GM21576 (cell line): ENCODE measurements around the gene RBM5.
A peak's percentile ranks its signal among the peaks of the same experiment; 100 is the strongest.
"Not testable (repeated sequence)": the region's sequence is repeated elsewhere in the genome, so short reads cannot be mapped to it uniquely, and the experiment has no call there.

Source experiments
- ATAC-seq: cut with Tn5 transposase; IDR thresholded peaks from one replicate; pipeline ENCODE4 v1.9.1; 2021; ENCODE audit warnings: mild to moderate bottlenecking, moderate library complexity; ENCODE audit not compliant: unreplicated experiment

RBM5 gene

GRCh38 chr3:50088725-50089608, at the start of gene RBM5:
Gene RBM5, plus strand, starts transcription at chr3:50088919. Its CDS starts 1,516 bp downstream, at chr3:50090435.
- peak; percentile 98 for ATAC-seq

DNA sequence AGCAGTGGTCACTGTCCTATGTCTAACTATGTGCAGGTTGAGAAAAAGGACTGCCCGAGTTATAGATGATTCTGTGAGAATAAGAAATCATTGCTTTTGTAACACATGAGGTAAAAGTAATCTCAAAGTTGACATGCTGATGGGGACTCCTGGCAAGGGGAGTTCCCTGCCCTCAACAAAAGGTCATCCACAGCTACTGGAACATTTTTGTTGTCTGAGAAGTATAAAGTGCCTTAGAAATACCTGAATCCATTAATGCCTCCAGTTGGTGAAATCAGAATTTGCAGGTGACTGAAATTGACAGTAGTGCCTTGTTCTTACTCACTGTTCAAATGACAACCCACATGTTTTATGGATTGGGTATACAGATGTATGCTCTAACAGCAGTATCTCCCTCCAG, 43.7 kb upstream of the RBM5 start:
- ATAC-seq = no peak

- no peak for ATAC-seq
These were observed 41.3 kb upstream of the RBM5 start for GRCh38 chr3:50047426-50047825.

DNA sequence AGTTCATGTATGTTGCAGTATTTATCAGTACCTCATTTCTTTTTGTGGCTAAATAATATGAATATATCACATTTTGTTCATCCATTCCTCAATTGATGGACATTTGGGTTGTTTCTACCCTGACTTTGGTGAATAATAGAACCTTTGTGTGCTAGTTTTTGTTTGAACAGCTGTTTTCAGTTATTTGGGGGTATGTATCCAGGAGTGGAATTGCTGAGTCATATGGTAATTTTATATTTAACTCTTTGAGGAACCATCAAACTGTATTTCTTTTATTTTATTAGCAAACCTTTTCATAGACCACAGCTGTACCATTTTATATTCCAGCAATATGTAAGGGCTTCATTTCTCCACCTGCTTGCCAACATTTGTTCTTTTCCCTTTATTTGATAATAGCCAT, 38.4 kb upstream of the RBM5 start:
- no peak for ATAC-seq

DNA sequence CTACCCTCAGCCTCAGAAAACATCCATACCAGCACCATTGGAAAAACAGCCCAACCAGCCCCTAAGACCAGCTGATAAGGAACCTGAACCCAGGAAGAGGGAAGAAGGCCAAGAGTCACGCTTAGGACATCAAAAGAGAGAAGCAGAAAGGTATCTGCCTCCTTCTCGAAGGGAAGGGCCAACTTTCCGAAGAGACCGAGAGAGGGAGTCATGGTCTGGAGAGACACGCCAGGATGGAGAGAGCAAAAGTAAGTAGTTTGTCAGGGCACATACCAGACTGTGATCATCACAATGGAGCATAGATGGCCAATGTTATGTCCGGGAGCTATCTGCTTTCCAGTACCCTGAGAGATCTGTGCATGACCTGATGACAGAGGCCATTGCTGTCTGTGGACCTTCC, 31.0 kb upstream of the RBM5 start:
- no peak for ATAC-seq

DNA sequence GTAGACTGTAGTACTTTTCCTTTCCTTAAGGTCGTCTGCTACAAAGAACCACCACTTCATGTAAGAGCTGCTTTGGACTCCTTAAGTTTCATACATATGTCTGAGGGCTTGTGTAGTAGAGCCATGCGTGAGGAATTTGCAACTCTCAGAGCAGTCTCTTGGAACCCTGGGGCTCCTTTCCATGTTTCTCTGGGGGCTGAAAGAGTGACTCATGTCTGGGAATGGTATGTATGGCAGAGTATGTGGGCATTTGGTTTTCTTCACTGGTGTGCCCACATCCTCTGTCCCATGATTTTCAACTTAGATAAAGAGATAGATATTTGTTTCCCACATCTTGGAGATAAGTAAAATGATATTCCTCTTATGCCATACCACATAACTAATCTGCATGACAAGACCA, 20.6 kb upstream of the RBM5 start:
- no peak for ATAC-seq

DNA sequence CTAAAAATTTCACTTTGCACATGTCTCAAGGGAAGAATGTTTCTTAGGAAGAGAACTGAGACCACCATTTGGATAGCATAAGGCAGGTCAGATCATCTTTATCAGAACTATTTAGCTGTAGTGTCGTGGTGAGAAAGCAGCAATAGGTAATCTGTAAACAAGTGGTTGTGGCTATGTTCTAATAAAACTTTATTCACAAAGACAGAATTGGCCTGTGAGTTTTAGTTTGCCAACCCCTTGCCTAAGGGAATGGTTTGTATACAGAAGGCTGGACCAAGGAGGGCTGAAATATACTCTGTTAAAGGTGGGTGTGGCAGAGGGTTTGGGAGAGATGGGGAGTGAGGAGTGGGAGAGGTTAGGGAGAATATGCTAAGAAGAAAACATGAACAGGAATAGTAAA, 10.6 kb upstream of the RBM5 start:
- ATAC-seq = no peak

- ATAC-seq = no peak
These were observed 10.1 kb upstream of the RBM5 start for GRCh38 chr3:50078622-50079021.

- ATAC-seq = not testable (repeated sequence)
These were observed 3.8 kb upstream of the RBM5 start for GRCh38 chr3:50084951-50085350.

DNA sequence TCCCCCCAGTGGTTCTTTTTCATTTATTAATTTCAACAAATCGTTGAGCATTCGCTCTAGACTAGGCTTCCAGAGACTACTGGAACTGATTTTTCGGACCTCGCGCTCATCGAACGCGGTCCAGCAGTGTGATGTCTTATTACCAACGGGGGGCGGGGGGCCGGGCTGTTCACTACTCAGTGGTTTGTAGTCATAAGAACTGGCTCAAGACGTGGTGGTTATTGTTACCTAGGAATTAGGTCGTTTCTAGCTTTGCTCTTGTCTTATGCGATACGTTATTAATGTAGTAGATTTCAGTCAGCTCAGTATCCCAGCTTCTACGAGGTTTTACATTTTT, 858 bp downstream of the RBM5 start:
- no peak for ATAC-seq

DNA sequence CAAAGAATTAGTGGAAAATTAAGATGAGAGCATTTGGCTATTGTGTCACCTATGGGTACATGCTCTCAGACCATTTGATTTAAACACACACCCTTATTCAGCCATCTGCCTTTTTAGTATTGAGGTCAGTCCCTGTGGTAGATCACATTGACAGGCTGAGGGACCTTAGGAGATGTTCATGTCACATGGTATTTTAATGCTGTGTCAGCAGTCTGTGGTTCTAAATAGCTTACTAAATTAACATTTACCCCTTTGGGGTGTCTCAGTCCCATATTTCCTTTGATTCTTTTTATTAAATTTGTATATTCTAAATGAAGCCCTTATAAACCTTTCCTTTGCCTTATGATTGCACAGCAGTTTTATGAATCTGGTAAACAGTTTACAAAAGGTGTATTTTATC, 2.3 kb downstream of the RBM5 start:
- no peak for ATAC-seq

DNA sequence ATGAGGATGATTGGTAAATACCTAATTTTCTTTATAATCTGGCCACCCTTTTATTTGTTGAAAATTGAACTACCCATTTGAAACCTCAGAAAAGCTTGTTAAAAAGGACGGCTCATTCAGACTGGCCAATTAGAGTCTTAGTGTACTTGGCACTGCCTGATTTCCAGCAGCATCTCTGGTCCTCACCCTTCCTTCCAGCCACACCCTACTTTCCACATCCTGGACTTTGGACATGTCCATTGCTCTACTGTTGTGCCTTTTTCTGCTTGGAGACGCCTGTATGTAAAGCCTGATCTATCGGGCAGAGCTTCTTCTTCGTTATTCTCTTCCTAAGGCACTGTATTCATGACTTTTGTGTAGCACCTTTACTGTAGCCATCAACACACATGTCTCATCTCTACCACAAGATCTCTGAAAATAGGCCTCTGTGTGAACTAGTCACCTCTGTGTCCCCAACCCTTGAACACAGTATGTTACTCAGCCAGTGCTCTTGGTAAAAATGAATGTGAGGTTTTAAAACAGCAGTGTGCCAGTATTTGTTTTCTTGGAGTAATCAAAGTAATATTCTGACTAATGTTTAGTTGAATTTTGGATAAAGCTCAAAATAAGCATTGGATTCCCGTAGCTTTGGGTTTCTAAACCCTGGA, 6.8 kb downstream of the RBM5 start:
- no peak for ATAC-seq

DNA sequence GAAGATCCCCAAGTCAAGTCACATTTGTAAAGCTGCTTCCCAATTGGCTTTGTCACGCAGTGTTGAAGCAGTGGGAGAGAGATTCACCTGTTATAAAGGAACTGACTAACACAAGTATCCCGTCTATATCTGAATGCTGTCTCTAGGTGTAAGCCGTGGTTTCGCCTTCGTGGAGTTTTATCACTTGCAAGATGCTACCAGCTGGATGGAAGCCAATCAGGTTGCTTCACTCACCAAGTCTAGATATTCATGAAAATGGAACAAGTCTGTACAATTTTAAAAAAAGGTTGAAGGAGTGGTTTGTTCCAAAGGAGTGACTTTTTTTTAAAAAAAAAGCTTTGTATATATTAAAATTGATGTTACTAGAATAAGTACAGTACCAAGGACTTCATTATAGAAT, 11.7 kb downstream of the RBM5 start:
- no peak for ATAC-seq

- no peak for ATAC-seq
These were observed 12.5 kb downstream of the RBM5 start for GRCh38 chr3:50100956-50101845.

DNA sequence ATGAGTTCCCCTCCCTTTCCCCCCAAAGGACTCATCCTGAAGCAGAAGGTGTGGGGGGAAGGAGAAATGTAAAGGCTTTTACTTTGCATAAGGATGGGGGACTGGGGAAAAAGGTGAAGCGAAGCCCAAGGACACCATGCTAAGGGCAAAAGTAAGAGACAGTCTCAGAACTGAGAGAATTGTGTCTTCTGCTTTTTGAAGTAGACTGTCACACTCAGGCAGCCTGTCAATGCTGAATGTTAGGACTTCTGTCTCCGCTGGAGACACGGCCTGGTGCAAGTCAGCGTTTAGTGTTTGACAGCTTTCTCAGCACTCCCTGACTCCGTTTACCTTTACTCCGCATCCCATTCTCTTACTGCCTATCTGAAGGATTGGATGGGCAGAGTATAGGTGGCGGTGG, 13.8 kb downstream of the RBM5 start:
- ATAC-seq = no peak

- no peak for ATAC-seq
These were observed 23.0 kb downstream of the RBM5 start for GRCh38 chr3:50111757-50112156.

- ATAC-seq = no peak
These were observed 23.7 kb downstream of the RBM5 start for GRCh38 chr3:50112462-50112861.

- no peak for ATAC-seq
These were observed 28.4 kb downstream of the RBM5 start for GRCh38 chr3:50117120-50117519.

- no peak for ATAC-seq
These were observed 29.5 kb downstream of the RBM5 start for GRCh38 chr3:50118237-50118636.

- no peak for ATAC-seq
These were observed 31.1 kb downstream of the RBM5 start for GRCh38 chr3:50119786-50120185.

- ATAC-seq = no peak
These were observed 31.8 kb downstream of the RBM5 start for GRCh38 chr3:50120364-50121071.
